ES-I3 (cell line): ENCODE data around the gene HTT.

Source experiments
- H3K36me3 ChIP-seq: 2 replicates; pipeline ENCODE4 v1.6.1; 2013; ENCODE audit warnings: mild to moderate bottlenecking, low read length, control low read depth, moderate library complexity; ENCODE audit not compliant: insufficient read depth
- H3K4me1 ChIP-seq: 2 replicates; pipeline ENCODE4 v1.6.1; 2013; ENCODE audit warnings: mild to moderate bottlenecking, control low read depth, low read length; ENCODE audit not compliant: insufficient read depth
- H3K9ac ChIP-seq: 2 replicates; pipeline ENCODE4 v1.6.1; 2013; ENCODE audit warnings: low read depth, mild to moderate bottlenecking, low read length, moderate library complexity
- H3K9me3 ChIP-seq: 2 replicates; pipeline ENCODE4 v1.6.1; 2013; ENCODE audit warnings: mild to moderate bottlenecking, low read length, moderate library complexity; ENCODE audit not compliant: control insufficient read depth, insufficient read depth

Gene HTT

DNA sequence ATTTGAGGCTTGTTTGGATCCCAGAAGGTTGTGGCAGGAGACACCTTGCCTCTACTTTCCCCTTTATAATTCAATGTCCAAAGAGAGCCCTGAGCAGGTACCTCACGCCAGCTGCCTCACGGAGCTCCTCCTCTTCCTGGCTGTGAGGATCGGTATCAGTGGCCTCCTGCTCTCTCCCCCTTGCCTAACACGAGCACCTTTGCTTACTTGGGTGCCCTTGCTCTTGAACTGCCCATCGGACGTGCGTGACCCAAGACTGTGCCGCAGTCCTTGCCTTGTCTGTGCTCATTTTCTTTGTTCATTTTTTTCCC, 146.7 kb downstream of the HTT start:
- Histone ChIP-seq H3K4me1 (no peaks in the 10 kb centered on the region), H3K9me3 (no peaks in the 10 kb centered on the region), H3K9ac (no peak overlapping the region), H3K36me3 (peaks cover 26% of the 10 kb centered on the region)

DNA sequence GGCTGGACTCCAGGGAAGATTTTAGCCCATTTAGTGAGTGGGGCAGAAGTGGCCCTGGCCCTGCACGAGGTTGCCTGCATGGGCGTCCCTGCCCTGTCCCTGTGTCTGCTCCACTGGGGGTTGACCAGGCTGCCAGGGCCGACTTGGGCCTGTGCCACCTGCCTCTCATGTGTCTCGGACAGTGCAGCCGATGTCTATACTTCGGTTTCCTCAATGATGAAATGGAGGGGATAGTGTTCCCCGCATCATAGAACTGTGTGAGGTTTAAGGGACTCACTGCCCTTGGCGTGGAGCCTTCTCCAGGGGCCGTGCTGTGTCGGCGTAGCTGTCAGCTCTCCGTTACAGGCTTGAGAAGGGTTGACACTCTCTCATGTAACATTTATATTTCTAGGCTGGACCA, 147.5 kb downstream of the HTT start:
- peaks cover 31% of the 10 kb centered on the region for H3K36me3 ChIP-seq

DNA sequence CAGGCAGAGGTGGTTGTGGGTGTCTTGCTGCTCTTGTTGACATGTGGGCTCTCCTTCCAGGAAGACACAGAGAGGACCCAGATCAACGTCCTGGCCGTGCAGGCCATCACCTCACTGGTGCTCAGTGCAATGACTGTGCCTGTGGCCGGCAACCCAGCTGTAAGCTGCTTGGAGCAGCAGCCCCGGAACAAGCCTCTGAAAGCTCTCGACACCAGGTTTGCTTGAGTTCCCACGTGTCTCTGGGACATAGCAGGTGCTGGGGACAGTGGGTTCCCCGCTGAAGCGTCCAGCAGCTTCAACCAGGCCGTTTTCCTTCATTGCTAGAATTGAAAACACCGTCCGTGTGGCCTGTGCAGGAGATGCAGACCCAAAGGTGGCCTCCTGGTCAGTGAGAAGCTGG, 148.9 kb downstream of the HTT start:
- no peaks in the 10 kb centered on the region for H3K9me3 ChIP-seq
- no peaks in the 10 kb centered on the region for H3K4me1 ChIP-seq
- H3K36me3 ChIP-seq = peaks cover 35% of the 10 kb centered on the region
- no peak overlapping the region for H3K9ac ChIP-seq

More for the DNA sequence above, 147.5 kb downstream of the HTT start:
- no peaks in the 10 kb centered on the region for H3K9me3 ChIP-seq
- no peak overlapping the region for H3K9ac ChIP-seq
- H3K4me1 ChIP-seq = no peaks in the 10 kb centered on the region

DNA sequence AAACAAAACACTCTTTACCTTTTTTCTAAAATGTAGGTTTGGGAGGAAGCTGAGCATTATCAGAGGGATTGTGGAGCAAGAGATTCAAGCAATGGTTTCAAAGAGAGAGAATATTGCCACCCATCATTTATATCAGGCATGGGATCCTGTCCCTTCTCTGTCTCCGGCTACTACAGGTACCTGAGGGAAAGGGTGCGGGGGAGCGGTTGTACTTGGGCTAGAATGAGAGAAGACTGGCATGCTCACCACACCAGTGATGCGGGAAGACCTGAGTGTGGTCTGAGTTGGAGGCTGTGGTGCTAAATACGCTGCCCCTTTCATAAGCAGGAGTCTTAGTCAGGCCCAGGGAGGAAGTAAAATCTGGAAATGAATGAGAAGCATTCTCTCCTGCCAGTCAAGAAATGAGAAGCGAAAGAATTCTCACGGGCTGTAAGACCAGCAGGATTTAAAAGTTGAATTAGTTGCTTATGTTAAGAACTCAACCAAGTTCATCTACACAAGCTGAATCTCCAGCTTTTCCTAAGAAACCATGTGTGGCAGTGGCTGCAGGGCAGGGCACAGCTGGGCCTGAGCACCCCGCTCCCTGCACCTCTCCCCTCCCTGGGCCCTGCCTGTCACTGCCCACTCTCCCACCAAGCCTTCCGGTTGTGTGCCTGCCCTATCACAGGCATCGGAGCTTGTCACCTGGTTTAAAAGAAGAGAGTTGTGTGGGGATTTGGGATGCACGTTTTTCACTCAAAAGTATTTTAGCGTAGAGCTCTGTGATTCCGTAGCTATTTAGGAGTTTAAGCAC, 149.7 kb downstream of the HTT start:
- H3K9ac ChIP-seq = no peak overlapping the region
- no peaks in the 10 kb centered on the region for H3K9me3 ChIP-seq
- H3K36me3 ChIP-seq = peaks cover 35% of the 10 kb centered on the region
- no peaks in the 10 kb centered on the region for H3K4me1 ChIP-seq

DNA sequence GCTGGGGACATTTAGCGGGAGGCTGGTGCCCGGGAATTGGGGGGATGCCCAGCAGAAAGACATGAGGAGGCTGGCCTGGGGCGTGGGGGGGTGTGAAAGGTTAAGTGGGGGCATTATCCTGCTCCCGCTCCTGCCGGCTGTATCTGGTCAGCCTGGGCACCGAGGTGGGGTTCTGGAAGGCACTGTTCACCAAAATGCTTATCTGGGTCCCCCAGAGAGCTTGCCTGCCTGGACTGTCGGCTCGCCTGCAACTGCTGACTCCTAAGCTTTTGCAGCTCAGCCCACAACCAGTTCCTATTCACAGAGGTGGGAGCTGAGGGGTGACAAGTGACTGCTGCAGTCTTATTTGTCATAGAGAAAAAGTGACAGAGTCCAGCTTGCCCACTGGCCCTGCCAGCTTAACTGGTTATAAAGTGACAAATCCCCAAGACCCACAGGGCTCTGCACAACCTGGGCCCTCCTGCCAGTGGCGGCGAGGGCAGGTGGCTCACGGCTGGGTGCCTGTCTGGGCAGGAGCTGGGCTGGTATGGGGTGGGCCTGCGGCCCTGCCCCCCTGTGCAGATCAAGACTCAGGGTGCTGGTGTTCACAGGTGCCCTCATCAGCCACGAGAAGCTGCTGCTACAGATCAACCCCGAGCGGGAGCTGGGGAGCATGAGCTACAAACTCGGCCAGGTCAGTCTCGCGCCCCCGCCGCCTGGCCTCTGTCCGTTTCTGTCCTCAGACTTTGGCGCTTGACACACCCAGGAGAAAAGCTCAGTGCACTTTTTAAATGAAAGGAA, 150.8 kb downstream of the HTT start:
- no peaks in the 10 kb centered on the region for H3K9me3 ChIP-seq
- no peak overlapping the region for H3K9ac ChIP-seq
- H3K4me1 ChIP-seq = no peaks in the 10 kb centered on the region
- H3K36me3 ChIP-seq = peaks cover 30% of the 10 kb centered on the region

DNA sequence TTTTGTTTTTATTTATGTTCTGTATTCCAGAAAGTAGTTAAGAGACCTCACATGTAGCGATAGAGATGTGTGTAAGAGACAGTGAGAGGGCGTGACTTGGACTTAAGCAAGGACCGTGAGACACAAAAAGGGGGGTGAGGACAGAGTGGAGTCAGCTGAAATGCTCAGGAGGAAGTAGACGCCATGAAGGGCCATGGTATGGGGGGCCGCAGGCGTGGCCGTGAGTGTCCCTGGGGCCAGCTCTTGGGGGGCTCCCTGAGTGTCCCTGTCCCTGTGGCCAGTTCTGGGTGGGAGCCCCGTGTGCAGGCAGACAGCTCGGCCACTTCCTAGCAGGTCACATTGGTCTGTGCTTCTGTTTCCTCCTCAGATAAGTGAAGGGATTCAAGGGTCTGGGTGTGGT, 151.5 kb downstream of the HTT start:
- peaks cover 30% of the 10 kb centered on the region for H3K36me3 ChIP-seq
- H3K9ac ChIP-seq = no peak overlapping the region
- H3K4me1 ChIP-seq = no peaks in the 10 kb centered on the region
- no peaks in the 10 kb centered on the region for H3K9me3 ChIP-seq

DNA sequence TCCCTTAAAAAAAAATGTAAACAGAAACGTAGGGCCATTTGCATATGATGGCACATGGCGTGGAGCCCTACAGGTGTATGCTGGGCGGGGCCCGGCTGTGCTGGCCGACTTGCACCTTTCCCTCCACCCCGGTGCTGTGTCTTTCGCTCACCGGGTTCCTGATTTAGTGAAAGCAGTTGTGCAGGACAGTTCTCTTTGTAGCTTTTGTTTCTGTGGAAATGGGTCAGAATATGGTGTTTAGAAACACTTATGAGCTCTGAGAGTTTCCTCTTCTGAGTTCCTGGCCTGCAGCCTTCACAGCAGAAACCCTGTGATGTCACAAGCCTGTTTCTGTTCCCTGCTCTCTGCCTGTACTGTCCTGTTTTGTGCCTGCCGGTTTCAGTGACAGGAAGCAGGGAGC, 152.0 kb downstream of the HTT start:
- no peak overlapping the region for H3K9ac ChIP-seq
- H3K9me3 ChIP-seq = no peaks in the 10 kb centered on the region
- H3K4me1 ChIP-seq = no peaks in the 10 kb centered on the region
- peaks cover 33% of the 10 kb centered on the region for H3K36me3 ChIP-seq

DNA sequence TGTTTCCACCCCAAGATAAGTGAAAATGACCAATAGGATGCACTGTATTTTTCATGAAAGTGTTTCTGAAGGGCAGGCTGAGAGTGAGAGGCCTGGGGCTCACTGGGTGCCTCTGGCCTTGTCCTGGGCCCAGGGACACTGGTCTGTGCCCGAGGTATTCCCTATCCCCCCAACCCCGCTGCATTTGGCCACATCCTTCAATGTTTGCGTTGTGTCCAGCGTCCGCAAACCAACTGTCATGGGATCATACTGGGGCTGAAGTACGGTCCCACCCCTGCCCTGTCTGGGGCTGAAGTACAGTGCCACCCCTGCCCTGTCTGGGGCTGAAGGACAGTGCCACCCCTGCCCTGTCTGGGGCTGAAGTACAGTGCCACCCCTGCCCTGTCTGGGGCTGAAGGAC, 152.5 kb downstream of the HTT start:
- Histone ChIP-seq H3K9me3 (no peaks in the 10 kb centered on the region), H3K9ac (no peak overlapping the region), H3K36me3 (peaks cover 31% of the 10 kb centered on the region), H3K4me1 (no peaks in the 10 kb centered on the region)

DNA sequence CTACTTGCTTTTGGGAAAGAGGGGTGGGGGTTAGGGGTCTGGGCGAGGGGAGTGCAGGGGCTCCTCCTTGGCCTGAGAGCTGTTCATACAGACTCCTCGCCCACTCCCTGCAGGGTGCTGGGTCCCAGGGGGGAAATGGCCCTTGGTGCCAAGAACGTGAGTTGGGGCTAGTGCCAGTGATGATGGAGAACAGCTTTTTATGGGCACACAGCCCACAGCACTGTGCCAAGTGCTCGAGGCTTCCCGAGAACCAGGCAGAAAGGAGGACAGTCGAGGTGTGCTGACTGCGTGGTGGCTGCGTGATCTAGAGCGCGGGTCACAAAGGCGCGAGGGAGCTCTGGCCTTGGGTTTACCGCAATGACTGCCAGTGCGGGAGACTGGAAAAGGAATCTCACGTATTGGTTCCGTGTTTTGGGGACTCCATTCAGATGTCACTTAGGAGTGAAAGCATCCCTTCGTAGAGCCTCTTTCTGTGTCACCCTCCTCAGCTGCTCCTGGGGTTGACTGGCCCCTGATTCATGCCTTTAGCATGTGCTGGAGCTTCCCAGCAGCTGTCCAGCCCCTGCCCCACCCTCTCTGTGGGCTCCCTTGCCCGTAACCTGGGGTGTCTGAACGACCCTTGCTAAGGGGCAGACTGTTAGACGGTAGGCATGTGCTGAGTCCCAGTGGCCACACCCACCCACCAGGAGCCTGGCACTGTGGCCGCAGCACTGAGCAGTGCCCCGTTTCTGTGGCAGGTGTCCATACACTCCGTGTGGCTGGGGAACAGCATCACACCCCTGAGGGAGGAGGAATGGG, 153.6 kb downstream of the HTT start:
- Histone ChIP-seq H3K4me1 (no peaks in the 10 kb centered on the region), H3K9me3 (no peaks in the 10 kb centered on the region), H3K9ac (no peak overlapping the region), H3K36me3 (peaks cover 23% of the 10 kb centered on the region)

DNA sequence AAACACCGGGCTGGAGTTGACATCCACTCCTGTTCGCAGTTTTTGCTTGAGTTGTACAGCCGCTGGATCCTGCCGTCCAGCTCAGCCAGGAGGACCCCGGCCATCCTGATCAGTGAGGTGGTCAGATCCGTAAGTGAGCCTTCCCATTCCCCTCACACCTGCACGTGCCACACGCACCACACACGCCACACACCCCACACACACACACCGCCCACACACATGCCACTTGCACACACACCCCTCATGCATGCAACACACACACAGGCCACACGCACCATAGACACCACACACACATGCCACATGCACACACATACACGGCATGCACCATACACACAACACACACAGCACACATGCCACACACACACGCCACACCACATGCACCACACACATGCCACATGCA, 154.4 kb downstream of the HTT start:
- H3K9ac ChIP-seq = no peak overlapping the region
- no peaks in the 10 kb centered on the region for H3K9me3 ChIP-seq
- no peaks in the 10 kb centered on the region for H3K4me1 ChIP-seq
- H3K36me3 ChIP-seq = peaks cover 26% of the 10 kb centered on the region

DNA sequence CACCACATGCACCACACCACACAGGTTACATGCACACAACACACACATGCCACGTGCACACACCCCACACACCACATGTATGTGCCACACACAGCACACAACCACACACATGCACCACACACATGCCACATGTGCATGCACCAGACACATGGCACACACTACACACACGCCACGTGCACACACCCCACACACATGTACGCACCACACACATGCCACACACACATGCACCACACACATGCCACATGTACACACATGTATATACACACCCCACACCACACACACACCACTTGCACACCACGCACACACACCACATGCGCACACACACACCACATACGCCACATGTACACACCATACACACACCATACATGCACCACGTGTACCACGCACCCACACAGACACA, 154.8 kb downstream of the HTT start:
- H3K4me1 ChIP-seq = no peaks in the 10 kb centered on the region
- peaks cover 26% of the 10 kb centered on the region for H3K36me3 ChIP-seq
- no peaks in the 10 kb centered on the region for H3K9me3 ChIP-seq
- H3K9ac ChIP-seq = no peak overlapping the region

DNA sequence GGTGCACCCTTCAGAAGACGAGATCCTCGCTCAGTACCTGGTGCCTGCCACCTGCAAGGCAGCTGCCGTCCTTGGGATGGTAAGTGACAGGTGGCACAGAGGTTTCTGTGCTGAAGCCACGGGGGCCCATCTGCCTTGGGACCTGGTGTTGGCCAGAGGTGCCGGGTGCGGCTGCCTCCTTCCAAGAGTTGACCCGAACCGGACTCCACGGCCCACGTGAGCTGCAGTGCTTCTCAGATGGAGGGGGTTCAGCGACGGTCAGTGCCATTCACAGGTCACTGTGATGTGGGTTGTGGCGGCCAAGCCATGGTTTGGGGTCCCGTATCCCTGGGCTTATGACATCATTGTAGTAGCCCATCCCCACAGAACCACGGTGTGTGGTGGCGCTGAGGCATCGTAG, 155.5 kb downstream of the HTT start:
- H3K36me3 ChIP-seq = peaks cover 26% of the 10 kb centered on the region
- H3K9ac ChIP-seq = no peak overlapping the region
- no peaks in the 10 kb centered on the region for H3K9me3 ChIP-seq
- no peaks in the 10 kb centered on the region for H3K4me1 ChIP-seq

DNA sequence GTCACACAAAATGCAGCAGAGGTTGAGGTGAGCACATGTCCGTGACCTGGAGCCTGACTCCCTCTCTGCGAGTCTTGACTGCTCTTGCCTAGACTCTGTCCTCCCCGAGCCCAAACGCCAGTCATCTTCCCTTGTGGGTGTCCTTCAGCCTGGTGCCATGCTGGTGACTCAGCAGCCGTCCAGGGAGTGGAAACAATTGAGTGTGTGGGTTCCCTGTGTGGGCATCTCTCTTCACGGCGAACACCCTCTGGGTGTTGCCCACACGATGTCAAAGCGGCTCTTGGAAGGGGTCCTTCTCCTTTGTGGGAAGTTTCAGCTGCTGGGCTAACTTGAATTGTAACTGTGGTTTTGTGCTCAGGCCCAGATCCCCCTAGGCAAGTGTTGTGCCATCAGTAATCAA, 157.0 kb downstream of the HTT start:
- no peak overlapping the region for H3K9ac ChIP-seq
- H3K36me3 ChIP-seq = peaks cover 30% of the 10 kb centered on the region
- no peaks in the 10 kb centered on the region for H3K4me1 ChIP-seq
- no peaks in the 10 kb centered on the region for H3K9me3 ChIP-seq

DNA sequence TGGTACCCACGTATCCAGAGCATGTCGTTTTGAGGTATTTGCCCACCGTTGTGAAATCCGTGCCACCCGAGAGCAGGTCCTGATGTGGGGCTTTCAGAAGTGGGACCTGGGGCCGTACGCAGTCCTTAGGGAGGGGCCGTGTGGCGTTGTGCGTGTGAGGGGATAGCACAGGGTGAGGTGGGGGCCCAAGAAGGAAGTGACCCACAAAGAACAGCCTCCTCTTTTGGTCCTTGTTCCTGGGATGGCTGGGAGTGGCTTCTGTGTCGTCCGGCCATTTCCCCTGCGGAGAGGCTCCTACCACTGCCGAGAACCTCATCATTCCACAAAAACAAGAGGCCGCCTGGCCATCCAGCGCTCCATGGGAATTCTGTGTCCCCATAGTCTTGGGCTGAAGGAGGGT, 157.5 kb downstream of the HTT start:
- Histone ChIP-seq H3K4me1 (no peaks in the 10 kb centered on the region), H3K9ac (no peak overlapping the region), H3K9me3 (no peaks in the 10 kb centered on the region), H3K36me3 (peaks cover 29% of the 10 kb centered on the region)

DNA sequence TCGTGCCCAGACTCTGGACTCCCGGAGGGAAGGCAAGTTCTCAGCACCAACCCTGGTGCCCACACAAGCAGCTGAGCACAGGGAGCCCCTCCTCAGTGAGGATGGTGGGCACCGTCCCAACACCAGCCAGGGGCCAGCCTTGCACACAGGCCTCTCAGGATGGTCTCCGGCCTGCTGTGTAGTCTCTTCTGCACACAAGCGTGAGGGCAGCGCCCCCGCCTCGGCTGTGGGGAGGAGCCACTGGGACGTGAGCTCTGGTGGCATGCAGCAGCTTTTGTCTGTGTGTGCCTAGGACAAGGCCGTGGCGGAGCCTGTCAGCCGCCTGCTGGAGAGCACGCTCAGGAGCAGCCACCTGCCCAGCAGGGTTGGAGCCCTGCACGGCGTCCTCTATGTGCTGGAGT, 158.4 kb downstream of the HTT start:
- Histone ChIP-seq H3K9ac (no peak overlapping the region), H3K36me3 (peaks cover 29% of the 10 kb centered on the region)

More for the DNA sequence above, 158.4 kb downstream of the HTT start:
- no peaks in the 10 kb centered on the region for H3K9me3 ChIP-seq
- no peaks in the 10 kb centered on the region for H3K4me1 ChIP-seq
